Endometrium (tissue), 2 donors: ENCODE results near the gene ITGB5.
A peak's percentile ranks its signal among the peaks of the same experiment; 100 is the strongest.
"Not testable (repeated sequence)": the region's sequence is repeated elsewhere in the genome, so short reads cannot be mapped to it uniquely, and the experiment has no call there.

Experiments used
- FAIRE-seq: peaks from 2 replicates; lab custom pipeline; 2012; peaks lifted over from hg19 to GRCh38; lab: Jason Lieb, UNC
- donor health status: control.
- donor health status: control.

ITGB5 gene

DNA sequence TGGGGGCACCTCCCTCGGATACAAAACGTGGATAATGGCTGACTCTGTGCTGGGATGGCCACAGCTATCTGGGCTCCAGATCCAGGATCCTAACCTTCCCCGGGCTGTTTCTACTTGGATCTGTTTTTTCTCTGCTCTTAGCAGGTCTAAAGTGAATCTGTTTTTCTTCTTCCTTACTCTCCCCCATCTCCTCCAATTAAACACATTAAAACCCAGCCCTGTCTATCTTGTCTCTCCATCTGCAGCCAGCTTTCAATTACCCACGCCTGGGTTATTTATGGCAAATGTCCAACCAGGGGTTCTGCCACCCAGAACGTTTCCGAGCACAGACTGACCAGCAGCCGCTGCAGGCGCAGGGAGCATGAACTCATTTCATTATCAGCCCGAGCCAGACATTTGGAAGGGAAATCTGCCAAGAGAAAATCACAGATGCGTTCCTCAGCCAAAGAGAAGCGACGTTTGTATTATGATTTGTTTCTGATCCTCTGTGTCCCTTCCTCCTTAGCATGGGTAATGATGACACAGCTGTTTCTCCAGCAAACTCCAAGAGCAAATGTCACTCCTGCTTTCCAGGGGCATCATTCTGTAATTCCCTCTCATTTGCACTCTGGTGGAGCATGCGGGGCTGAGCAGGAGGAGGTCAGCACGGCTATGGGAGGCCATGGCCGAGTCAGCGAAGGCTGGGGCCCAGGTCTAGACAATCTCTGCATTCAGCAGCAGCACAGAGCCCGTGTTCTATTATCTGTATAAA is 114.9 kb downstream of the ITGB5 start:
- peak; percentile 92 for FAIRE-seq

DNA sequence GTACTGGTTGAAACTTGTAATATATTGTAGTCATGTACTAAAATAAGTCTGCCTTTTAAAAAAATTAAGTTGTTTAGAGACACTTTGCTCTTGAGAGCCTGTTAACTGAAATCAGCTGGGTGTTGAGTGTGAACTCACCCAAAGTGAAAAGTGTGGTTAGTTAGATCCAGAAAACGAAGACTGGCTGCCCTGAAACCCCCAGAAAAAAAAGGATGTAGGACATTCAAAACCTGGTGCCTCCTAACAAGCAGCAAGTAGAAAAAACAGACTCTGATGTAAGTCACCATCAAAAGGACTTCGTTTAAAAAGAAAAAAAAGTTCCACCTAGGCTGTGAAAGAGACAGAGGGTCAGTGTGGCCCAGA is 116.1 kb downstream of the ITGB5 start:
- no peak for FAIRE-seq

DNA sequence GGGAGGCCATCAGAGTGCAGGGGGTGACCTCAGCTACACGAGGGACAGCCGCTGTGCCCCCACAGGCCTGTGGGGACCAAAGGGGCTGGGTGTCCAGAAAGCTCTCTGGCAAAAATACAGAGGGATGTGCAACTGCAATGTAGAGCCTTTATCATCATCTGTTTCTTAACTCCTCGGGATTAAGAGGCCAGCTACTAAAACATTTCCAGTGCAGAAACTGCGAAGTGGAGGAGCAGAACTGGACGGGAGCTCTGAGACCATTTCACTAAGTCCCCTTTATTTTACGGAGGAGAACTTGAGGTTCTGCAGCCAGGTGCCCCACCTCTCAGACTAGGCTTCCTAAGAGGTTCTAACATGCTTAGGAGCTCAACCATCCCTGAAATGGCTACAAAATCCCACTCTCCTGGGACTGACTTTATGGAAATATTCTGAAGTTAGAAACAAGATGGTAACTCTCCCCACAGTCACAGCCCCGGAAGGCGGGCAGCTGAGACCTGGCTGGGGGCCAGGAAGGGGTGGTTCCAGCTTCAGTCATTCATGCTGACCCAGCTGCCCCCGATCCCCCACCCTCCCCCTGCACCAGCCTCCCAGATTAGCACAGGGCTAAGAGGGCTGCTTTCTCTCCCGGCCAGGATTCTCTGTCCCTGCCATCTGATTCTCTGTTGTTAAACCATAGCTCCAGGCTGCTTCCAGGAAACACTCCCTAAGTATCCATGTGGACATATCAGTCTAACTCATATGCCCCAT is 116.7 kb downstream of the ITGB5 start:
- no peak for FAIRE-seq

DNA sequence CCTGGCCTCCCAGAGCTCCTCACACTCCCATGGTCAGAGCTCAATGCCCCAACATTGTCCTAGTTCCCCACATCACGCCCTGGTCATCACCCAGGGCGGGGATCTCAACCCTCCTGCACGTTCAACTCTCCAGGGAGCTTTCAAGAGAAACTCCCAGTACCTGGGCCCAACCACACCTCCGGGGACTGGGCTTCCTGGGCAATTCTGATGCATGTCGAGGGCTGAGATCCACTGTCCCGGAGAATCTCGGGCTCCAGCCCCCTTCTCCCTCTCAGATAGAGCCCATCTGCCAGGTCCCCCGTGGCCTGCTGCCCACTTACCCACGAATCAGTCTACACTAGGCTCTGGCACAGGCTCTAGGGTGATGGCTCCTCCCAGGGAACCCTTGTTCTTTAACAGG is 117.7 kb downstream of the ITGB5 start:
- FAIRE-seq: no peak

DNA sequence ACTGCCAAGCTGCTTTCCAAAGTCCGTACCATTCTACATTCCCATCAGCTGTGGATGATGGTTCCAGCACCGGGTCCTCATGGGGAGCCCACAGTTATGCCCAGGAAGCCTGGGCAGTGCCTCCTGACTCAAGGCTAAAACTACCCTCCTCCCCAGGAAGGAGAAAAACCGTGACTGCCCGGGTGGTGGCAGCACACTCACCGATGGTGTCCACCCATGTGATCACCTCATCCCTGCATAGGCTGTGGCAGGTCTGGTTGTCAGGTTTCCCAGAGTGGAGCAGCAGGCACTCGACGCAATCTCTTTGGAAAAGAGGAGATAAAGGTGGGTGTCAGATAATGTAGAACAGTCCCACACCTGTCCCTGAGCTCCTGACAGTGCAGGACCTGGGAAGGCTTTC is 118.4 kb downstream of the ITGB5 start:
- no peak for FAIRE-seq

DNA sequence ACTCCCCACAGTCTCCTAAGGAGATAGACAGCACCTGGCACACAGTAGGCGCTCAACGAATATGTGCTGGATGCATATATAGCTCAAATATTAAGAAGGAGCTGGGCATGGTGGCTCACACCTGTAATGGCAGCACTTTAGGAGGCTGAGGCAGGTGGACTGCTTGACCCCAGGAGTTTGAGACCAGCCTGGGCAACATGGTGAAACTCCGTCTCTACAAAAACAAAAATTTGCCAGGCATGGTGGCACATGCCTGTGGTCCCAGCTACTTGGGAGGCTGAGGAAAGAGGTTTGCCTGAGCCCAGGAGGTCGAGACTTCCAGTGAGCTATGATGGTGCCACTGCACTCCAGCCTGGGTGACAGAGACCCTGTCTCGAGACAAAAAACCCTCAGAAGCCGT is 119.5 kb downstream of the ITGB5 start:
- FAIRE-seq: no peak

DNA sequence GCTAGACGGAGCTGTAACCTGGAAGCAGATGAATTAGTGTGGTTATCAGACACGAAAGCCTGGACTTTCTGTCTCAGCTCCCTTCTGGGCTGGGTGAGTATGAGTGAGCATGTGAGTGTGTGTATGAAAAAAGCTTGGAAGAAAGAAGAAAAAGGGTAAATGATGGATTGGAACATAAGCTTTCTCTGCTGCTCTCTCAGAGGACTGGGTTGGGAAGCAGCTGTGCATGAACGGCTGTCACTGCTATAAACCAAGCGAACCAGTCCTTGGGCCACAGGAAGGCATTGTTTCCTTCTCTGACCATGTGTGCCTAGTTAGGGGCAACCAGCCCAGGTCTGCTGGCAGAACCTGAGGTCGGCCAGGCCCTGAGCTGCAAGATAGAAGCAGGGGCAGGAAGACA is 119.9 kb downstream of the ITGB5 start:
- FAIRE-seq: no peak

DNA sequence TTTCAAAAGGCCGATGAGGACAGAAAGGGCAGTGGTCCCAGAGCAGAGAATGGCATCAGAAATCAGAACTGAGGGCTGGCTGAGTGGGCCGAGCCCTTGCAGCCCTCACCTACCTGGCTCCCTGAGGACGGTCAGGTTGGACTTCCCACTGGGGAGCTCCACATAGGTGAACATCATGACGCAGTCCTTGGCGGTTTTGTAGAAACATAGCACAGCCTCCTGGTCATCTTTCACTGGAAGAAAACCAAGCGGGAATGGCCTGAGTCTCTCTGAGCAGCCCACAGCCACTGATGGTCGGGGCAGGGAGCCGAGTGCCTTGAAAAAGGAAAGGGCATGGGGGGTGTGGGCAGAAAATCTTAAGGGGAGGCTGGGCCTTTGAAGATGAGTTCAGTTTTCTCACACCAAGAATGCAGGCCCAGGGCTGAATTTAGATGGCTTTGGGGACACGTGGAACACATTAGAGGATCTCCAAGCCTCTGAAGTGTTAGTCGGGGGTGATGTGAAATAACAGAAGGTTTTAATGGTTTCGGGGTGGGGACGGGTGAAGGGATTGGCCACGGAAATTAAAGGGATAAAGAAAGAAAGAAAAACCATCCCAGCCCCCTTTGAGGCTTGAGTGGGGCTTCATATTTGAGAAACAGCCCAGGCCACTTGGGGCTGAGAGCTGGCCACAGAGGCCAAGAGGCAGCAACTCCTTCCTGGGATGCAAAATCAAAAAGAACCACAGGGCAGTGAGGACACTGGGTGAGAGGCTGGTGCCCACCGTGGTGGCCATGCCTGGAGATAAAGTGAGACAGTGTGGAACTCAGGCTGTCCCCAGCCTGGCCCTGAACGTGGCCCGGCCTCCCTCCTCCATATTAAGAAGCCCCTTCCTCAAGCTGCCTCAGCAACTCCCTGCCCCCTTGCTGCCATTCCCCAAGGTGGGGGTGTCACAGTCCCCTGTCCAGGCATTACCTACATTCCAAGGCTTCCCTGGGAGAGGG is 120.8 kb downstream of the ITGB5 start:
- FAIRE-seq: no peak

DNA sequence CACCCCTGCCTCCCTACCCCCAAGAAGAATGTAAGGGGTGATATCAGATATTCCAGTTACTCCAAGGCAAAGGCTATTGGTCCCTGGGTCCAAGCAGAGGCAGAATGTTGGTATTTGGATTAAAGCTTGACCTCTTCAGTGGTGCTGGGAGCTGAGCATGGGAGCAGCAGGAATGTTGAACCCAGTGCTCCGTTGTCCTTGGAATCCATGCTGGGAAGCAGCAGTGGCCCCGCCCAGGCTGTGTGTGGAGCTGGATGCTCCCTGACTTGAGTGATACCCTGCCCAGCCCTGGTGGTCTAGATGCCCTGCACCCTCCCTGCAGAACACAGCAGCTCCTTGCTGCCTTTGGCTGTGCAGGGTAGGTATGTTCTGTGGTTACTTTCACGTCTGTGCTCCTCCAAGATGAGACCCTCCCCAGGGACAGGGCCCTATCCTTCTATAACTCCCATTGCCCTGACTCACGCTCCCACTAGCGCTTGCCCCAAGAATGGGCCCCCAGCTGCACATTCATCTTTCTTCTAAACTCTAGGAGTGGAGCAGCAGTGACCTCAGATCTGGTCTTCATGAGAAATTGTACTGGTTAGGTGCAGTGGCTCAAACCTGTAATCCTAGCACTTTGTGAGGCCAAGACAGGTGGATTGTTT is 121.8 kb downstream of the ITGB5 start:
- no peak for FAIRE-seq

DNA sequence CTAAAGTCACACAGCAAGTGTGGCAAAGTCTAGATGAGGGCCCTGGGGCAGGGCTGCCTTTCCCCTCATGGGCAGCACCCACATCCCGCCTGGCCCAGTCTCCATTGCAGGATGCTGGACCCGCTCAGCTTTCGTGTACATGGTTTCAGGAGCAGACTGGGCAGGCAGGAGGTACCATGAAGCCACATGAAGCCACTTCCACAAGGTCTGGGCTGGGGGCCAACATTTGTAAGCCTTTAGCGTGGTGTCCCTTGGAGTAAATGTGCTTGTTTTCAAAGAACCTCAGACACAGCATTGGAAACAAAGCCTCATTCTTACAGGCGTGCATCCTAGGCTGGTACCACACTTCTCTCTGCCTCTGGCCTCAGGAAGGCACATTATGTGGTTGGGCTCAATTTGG is 122.4 kb downstream of the ITGB5 start:
- FAIRE-seq: no peak

DNA sequence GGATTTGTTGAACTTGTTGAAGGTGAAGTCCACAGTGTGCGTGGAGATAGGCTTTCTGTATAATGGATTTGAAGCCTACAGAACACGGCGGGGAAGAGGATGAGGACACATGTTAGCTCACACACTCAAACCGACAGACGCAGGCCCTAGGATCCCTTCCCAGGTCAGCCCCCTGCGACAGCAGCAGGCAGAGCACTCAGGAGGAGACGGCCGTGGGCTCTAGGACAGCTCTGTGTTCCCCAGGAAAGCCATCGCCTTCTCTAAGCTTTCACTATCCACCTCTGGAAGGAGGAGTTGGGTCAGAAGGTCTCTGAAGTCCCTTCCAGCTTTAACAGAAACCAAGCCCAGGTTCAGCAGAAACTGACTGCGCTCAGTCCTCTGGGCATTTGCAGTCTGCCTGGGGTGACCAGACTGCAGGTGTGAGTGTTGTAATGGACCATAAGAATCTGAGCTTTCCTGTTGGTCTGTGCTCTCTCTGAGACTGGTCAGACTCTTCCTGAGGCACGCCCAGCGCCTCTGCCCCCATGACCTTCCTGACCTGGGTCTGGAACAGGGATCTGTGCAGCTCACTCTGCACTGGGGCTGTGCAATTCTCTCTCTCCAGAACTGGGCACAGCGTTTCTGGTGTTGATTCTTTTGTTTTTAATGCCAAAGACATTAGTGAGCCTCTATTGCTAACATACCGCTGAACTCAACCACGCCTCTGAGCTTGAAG is 123.4 kb downstream of the ITGB5 start:
- no peak for FAIRE-seq

DNA sequence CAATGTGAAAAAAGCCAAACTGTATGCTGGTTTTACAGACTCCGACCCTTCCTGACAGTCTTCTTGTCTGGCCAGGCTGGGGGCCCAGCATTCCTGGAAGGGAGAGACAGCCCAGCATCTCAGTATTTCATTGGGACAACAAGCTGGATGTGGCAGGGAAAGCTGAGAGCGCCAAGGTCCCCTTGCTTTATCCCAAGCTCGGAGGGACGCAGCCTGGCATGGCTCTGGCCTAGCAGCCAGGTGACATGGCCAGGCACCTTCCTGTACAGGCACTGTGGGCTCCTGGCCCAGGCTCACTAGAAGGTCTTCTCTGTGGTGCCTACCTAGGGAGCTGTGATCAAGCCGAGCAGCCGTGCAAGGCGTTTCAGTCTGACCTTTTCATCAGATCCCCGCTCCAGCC is 124.0 kb downstream of the ITGB5 start:
- no peak for FAIRE-seq

DNA sequence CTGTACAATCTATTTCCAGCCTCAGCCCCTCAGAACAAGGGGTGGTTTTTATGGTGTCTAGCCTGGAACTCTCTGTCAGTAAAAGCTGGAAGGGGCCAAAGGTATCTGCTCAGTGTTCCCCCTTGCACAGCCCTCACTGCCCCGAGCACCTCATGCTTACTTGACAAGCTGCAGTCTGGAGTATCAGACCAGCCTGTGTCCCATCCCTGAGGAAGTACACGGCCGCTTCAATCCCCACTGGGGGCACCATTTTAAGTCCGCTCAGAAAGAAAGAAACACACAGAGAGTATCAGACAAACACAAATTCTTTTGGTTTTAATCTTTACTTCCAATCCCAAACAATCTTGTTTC is 124.5 kb downstream of the ITGB5 start:
- no peak for FAIRE-seq

DNA sequence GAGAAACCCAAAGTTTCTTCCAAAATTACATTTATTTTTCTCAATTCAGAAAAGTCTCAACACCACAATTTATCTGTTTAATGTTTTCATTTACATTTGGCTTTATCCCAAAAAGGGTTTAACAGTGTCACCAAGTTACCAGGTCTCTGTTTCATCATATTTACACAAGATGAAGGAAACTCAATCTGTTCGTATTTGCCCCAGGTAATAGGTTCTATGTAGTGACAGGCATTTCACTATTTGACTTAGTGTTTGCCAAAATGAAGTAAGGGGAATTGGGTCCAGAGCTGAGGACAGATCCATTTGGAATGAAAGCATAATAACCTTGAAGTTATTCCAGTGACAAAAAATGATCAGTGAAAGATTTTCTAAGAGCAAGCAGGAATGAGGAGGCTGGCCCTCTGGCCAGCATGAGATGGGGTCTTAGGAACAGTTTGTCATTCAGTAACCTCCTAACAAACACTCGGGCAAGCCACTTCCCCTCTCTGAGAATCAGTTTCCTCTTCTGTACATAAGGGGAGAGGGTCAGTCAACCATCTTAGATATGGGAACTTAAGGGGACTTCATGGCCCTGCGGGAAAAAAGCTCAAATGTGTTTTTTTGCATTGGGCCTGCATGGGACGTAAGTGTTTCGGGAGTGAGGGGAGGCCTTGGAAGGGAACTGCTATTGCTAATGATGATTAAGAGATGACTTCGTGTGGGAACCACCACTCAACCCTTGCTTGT is 125.1 kb downstream of the ITGB5 start:
- no peak for FAIRE-seq

DNA sequence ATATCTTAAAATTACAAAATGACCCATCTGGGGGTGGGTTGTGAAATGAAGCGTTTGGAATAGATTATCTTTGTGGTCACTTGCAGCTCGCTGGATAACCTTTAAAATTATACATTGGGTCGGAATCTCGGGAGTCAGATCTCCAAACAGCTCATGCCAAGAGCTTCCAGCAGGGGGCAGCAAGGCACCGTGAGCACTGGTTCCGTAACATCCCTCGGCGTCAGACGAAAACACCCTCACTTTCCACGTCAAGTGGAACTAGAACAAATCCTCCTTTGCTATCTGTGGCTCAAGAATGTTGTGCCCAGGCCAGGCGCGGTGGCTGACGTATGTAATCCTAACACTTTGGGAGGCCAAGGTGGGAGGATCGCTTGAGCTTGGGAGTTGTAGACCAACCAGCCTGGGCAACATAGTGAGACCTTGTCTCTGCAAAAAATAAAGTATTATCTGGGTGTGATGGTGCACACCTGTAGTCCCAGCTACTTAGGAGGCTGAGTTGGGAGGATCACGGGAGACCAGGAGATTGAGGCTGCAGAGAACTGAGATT is 125.8 kb downstream of the ITGB5 start:
- peak; percentile 48 for FAIRE-seq

DNA sequence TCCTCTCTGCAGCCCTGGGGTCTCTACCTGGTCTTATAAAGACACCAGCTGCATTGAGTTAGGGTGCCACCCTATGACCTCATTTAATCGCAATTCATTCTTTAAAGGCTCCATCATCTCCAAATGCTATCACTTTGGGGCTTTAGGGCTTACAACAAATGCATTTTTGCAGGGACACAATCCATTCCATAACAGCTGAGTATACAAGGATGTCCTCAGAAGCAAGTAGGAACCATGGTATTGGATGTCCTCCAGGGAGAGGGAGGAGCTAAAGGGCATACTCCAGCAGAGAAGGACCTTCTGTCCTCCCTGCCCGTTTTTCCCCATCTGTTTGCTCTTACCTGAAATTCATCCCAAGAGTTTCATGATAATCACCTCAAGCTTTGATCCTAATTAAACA is 126.6 kb downstream of the ITGB5 start:
- no peak for FAIRE-seq

DNA sequence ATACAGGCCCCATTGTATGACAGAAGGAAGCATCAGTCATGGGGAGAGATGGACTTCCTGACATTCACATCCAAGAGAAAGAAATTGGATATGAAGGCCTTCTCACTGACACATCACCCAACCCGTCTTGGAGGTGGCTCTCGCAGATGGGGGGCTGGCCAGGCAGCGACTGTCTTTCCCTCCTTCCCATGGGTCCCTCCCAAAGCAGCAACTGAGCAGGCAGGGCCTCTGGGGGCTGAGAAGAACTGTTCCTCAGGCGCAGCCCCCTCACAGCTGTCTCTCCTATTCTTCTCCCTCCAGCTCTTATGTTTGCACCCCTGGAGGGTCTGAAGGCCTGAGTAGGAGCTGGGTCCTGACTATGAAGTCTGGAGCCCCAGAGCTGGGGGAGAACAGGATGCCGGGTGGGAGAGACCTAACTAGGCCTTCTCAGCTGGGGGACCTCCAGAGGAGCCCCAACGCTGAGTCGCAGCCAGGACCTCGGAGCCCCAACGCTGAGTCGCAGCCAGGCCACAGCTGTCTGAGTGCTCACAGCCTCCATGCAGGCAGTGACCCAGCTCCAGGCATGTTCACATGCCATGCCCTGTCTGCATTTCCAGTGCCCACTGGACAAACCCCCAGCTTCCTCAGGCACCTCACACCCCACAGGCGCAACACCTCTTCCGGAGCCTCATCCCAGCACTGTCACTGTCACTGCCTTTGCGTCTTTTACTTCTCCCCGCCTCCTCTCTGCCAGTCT is 127.3 kb downstream of the ITGB5 start:
- FAIRE-seq: no peak

DNA sequence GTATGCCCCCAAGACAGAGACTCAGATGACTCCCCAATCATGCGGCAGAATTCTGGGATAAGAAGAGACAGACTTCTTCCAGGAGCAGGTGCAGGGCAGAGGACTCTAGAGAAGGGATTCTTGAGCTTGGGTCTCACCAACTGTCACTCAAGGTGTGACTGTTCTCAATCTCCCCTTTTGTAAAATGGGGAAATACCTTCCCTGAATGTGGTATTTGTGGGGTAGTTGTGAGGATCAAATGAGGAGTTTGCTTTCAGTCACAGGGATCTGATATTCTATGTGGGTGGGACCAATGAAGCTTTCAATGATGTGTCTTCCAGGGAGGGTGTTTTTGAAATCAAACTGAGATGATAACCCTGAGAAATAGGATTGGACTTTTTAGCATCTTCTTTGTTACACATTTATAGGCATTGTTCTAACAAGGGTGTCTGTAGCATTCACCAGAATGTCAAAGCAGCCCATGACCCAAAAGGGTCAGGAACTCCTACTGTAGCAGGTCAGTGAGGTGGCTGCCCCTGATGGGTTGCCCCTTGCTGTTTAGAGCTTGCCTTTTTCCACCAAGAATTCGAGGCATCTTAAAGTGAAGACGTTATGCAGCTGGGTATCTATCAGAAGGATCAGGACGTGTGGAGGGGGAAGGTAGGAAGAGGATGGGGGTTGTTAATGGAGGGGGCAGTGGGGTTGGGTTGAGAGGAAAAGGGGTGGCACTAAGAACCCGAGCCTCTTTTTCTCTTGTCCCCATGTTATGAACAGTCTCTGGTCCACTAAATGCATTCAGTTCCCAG is 128.1 kb downstream of the ITGB5 start:
- FAIRE-seq: no peak

DNA sequence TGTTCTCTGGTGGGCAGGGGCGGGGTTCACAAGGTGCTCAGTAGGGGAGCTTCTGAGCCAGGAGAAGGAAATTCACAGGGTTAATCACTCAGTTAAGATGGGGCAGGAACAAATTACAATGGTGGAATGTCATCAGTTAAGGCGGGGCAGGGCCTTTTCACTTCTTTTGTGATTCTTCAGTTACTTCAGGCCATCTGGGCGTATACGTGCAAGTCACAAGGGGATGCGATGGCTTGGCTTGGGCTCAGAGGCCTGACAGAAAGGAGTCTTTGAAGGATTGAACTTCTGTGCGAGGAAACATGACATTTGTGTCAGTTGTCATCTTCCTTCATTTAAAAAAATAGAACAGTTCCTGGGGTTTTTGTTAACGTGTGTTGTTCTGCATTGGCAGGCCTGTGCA is 129.2 kb downstream of the ITGB5 start:
- FAIRE-seq: not testable (repeated sequence)
